ENCODE results near the gene SLC5A5.
A peak's percentile ranks its signal among the peaks of the same experiment; 100 is the strongest.

SLC5A5 gene

GRCh38 chr19:17937371-17937900 lies 65.7 kb downstream of the SLC5A5 start:
- Histone ChIP-seq H3K4me3 (ENCODE audit: low read length) (no peak overlapping the region), H3K4me1 (ENCODE audit: control insufficient read depth, insufficient read depth, low read length) (peaks cover 12% of the 10 kb centered on the region), H3K9ac (ENCODE audit: low read length) (no peak overlapping the region), H3K27me3 (replicated peaks; ENCODE audit: control insufficient read depth, insufficient read depth, low read length) (no peaks in the 10 kb centered on the region), H3K36me3 (ENCODE audit: control insufficient read depth, insufficient read depth, low read length, severe bottlenecking) (peaks cover 4% of the 10 kb centered on the region), H3K9me3 (ENCODE audit: control insufficient read depth, low read length) (no peaks in the 10 kb centered on the region)
- no peak for DNase-seq (ENCODE audit: low read depth)

GRCh38 chr19:17938092-17938845 lies 66.5 kb downstream of the SLC5A5 start:
- Histone ChIP-seq H3K4me3 (ENCODE audit: low read length) (no peak overlapping the region), H3K4me1 (ENCODE audit: control insufficient read depth, insufficient read depth, low read length) (peaks cover 11% of the 10 kb centered on the region), H3K9me3 (ENCODE audit: control insufficient read depth, low read length) (no peaks in the 10 kb centered on the region), H3K27me3 (replicated peaks; ENCODE audit: control insufficient read depth, insufficient read depth, low read length) (no peaks in the 10 kb centered on the region), H3K36me3 (ENCODE audit: control insufficient read depth, insufficient read depth, low read length, severe bottlenecking) (peaks cover 4% of the 10 kb centered on the region), H3K9ac (ENCODE audit: low read length) (no peak overlapping the region)
- peak; percentile 86 for DNase-seq (ENCODE audit: low read depth)

- no peak for DNase-seq (ENCODE audit: low read depth)
- Histone ChIP-seq H3K27me3 (replicated peaks; ENCODE audit: control insufficient read depth, insufficient read depth, low read length) (no peaks in the 10 kb centered on the region), H3K9ac (ENCODE audit: low read length) (no peak overlapping the region), H3K4me1 (ENCODE audit: control insufficient read depth, insufficient read depth, low read length) (peaks cover 5% of the 10 kb centered on the region), H3K36me3 (ENCODE audit: control insufficient read depth, insufficient read depth, low read length, severe bottlenecking) (peaks cover 4% of the 10 kb centered on the region), H3K9me3 (ENCODE audit: control insufficient read depth, low read length) (no peaks in the 10 kb centered on the region), H3K4me3 (ENCODE audit: low read length) (no peak overlapping the region)
Observed at GRCh38 chr19:17942181-17942580, 70.4 kb downstream of the SLC5A5 start.

GRCh38 chr19:17942582-17943273 lies 71.0 kb downstream of the SLC5A5 start:
- Histone ChIP-seq H3K9me3 (ENCODE audit: control insufficient read depth, low read length) (no peaks in the 10 kb centered on the region), H3K4me1 (ENCODE audit: control insufficient read depth, insufficient read depth, low read length) (peaks cover 5% of the 10 kb centered on the region), H3K4me3 (ENCODE audit: low read length) (no peak overlapping the region), H3K9ac (ENCODE audit: low read length) (no peak overlapping the region), H3K36me3 (ENCODE audit: control insufficient read depth, insufficient read depth, low read length, severe bottlenecking) (peaks cover 4% of the 10 kb centered on the region), H3K27me3 (replicated peaks; ENCODE audit: control insufficient read depth, insufficient read depth, low read length) (no peaks in the 10 kb centered on the region)
- DNase-seq (ENCODE audit: low read depth) = no peak

GRCh38 chr19:17943274-17944221 lies 71.8 kb downstream of the SLC5A5 start:
- no peak overlapping the region for H3K9ac ChIP-seq (ENCODE audit: low read length)
- H3K4me1 ChIP-seq (ENCODE audit: control insufficient read depth, insufficient read depth, low read length) = peaks cover 5% of the 10 kb centered on the region
- H3K4me3 ChIP-seq (ENCODE audit: low read length) = no peak overlapping the region
- DNase-seq (ENCODE audit: low read depth) = no peak
- peaks cover 4% of the 10 kb centered on the region for H3K36me3 ChIP-seq (ENCODE audit: control insufficient read depth, insufficient read depth, low read length, severe bottlenecking)
- H3K27me3 ChIP-seq (replicated peaks; ENCODE audit: control insufficient read depth, insufficient read depth, low read length) = no peaks in the 10 kb centered on the region
- no peaks in the 10 kb centered on the region for H3K9me3 ChIP-seq (ENCODE audit: control insufficient read depth, low read length)

GRCh38 chr19:17944301-17944700 lies 72.6 kb downstream of the SLC5A5 start:
- peaks cover 3% of the 10 kb centered on the region for H3K27me3 ChIP-seq (replicated peaks; ENCODE audit: control insufficient read depth, insufficient read depth, low read length)
- peak; percentile 73 for DNase-seq (ENCODE audit: low read depth)
- H3K4me1 ChIP-seq (ENCODE audit: control insufficient read depth, insufficient read depth, low read length) = peaks cover 5% of the 10 kb centered on the region

More at GRCh38 chr19:17944301-17944700, 72.6 kb downstream of the SLC5A5 start:
- no peaks in the 10 kb centered on the region for H3K9me3 ChIP-seq (ENCODE audit: control insufficient read depth, low read length)
- H3K36me3 ChIP-seq (ENCODE audit: control insufficient read depth, insufficient read depth, low read length, severe bottlenecking) = peaks cover 4% of the 10 kb centered on the region
- no peak overlapping the region for H3K9ac ChIP-seq (ENCODE audit: low read length)
- H3K4me3 ChIP-seq (ENCODE audit: low read length) = no peak overlapping the region
